Glutamatergic neuron (in vitro differentiated cells): ENCODE measurements around the gene CLOCK. TPM values are rescaled to one million over a fixed set of nuclear protein-coding genes. Genes with fewer than 3 reads are reported as not detected.

ENCODE experiments used
- DNase-seq: peaks from one replicate; pipeline ENCODE4 v3.0.0; 2022
- H3K27ac Mint-ChIP-seq: one replicate; pipeline ENCODE4 v1.8.0; 2020; ENCODE audit warnings: mild to moderate bottlenecking, mixed read lengths, inconsistent platforms; ENCODE audit not compliant: unreplicated experiment
- H3K27me3 Mint-ChIP-seq: one replicate; pipeline ENCODE4 v1.8.0; 2020; ENCODE audit warnings: mild to moderate bottlenecking, moderate library complexity, mixed read lengths, inconsistent platforms; ENCODE audit not compliant: unreplicated experiment
- H3K36me3 Mint-ChIP-seq: one replicate; pipeline ENCODE4 v1.8.0; 2020; ENCODE audit warnings: mild to moderate bottlenecking, mixed read lengths, inconsistent platforms; ENCODE audit not compliant: unreplicated experiment
- H3K4me1 Mint-ChIP-seq: one replicate; pipeline ENCODE4 v1.8.0; 2020; ENCODE audit warnings: mild to moderate bottlenecking, low read depth, mixed read lengths, inconsistent platforms; ENCODE audit not compliant: unreplicated experiment
- H3K4me3 Mint-ChIP-seq: one replicate; pipeline ENCODE4 v1.8.0; 2020; ENCODE audit warnings: mild to moderate bottlenecking, mixed read lengths, inconsistent platforms; ENCODE audit not compliant: unreplicated experiment
- H3K9me3 Mint-ChIP-seq: one replicate; pipeline ENCODE4 v1.8.0; 2020; ENCODE audit warnings: mild to moderate bottlenecking, moderate library complexity, mixed read lengths, inconsistent platforms; ENCODE audit not compliant: unreplicated experiment
- total RNA-seq: library from RNA; stranded (reverse); fragmentation: NEBNext Ultra II Directional; extraction: Animal tissue kit (Norgen Biotek cat#: 25700); gene quantifications from one replicate; pipeline ENCODE4 v1.2.1, GENCODE V29; 2021; ENCODE audit not compliant: unreplicated experiment
- TF ChIP-seq, protein P1 (sequence below): fragments of 200-600 bp; sonication (generic); IDR thresholded peaks from one replicate; pipeline ENCODE4 v1.5.0; 2021; ENCODE audit not compliant: partially characterized antibody, unreplicated experiment

Gene CLOCK
- total RNA-seq, 1 donor from 2014 or later, result 7.6 TPM

GRCh38 chr4:55575513-55575912 is 28.8 kb upstream of the CLOCK start:
- Mint-ChIP-seq H3K27ac (no peak overlapping the region), H3K4me1 (no peaks in the 10 kb centered on the region), H3K4me3 (no peak overlapping the region), H3K36me3 (peaks cover 30% of the 10 kb centered on the region), H3K27me3 (no peaks in the 10 kb centered on the region), H3K9me3 (peaks cover 4% of the 10 kb centered on the region)
- no peak for DNase-seq
- TF ChIP-seq, protein P1, sequence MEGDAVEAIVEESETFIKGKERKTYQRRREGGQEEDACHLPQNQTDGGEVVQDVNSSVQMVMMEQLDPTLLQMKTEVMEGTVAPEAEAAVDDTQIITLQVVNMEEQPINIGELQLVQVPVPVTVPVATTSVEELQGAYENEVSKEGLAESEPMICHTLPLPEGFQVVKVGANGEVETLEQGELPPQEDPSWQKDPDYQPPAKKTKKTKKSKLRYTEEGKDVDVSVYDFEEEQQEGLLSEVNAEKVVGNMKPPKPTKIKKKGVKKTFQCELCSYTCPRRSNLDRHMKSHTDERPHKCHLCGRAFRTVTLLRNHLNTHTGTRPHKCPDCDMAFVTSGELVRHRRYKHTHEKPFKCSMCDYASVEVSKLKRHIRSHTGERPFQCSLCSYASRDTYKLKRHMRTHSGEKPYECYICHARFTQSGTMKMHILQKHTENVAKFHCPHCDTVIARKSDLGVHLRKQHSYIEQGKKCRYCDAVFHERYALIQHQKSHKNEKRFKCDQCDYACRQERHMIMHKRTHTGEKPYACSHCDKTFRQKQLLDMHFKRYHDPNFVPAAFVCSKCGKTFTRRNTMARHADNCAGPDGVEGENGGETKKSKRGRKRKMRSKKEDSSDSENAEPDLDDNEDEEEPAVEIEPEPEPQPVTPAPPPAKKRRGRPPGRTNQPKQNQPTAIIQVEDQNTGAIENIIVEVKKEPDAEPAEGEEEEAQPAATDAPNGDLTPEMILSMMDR, result no peak

DNA sequence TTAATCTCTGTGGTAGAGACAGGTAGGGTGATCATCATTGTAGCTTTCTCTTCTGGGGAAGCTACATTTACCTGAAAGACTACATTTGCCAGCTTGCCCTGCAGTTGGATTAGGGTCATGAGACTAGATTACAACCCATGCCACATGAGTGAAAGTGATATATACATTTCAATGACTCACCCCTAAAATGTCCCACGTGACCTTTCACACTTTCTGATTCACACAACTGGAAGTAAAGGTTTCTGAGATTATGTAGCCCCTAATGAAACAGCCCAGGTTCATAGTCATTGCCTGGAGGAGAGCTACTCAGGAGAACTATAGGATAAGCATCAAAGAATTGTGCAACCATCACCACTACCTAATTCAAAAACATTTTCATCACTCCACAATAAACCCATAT is 27.5 kb upstream of the CLOCK start:
- Mint-ChIP-seq H3K27ac (no peak overlapping the region), H3K36me3 (peaks cover 30% of the 10 kb centered on the region), H3K9me3 (peaks cover 4% of the 10 kb centered on the region), H3K4me3 (no peak overlapping the region), H3K27me3 (no peaks in the 10 kb centered on the region), H3K4me1 (no peaks in the 10 kb centered on the region)
- TF ChIP-seq, protein P1, result no peak
- DNase-seq, result no peak

- Mint-ChIP-seq H3K4me3 (no peak overlapping the region), H3K4me1 (no peaks in the 10 kb centered on the region), H3K36me3 (peaks cover 19% of the 10 kb centered on the region), H3K9me3 (peaks cover 4% of the 10 kb centered on the region), H3K27ac (no peak overlapping the region), H3K27me3 (no peaks in the 10 kb centered on the region)
- no peak for DNase-seq
- TF ChIP-seq, protein P1, result no peak
Measured at GRCh38 chr4:55571806-55572205, 25.1 kb upstream of the CLOCK start.

GRCh38 chr4:55568905-55569504 is 22.3 kb upstream of the CLOCK start:
- Mint-ChIP-seq H3K27ac (no peak overlapping the region), H3K9me3 (no peaks in the 10 kb centered on the region), H3K4me1 (no peaks in the 10 kb centered on the region), H3K4me3 (no peak overlapping the region), H3K36me3 (peaks cover under 1% of the 10 kb centered on the region), H3K27me3 (peaks cover 2% of the 10 kb centered on the region)
- TF ChIP-seq, protein P1, result no peak
- DNase-seq, result no peak

GRCh38 chr4:55561889-55562288 is 15.2 kb upstream of the CLOCK start:
- Mint-ChIP-seq H3K9me3 (no peaks in the 10 kb centered on the region), H3K27ac (no peak overlapping the region), H3K36me3 (no peaks in the 10 kb centered on the region), H3K27me3 (peaks cover 4% of the 10 kb centered on the region), H3K4me1 (no peaks in the 10 kb centered on the region), H3K4me3 (no peak overlapping the region)
- TF ChIP-seq, protein P1, result no peak
- no peak for DNase-seq
